ENCODE results near the gene ADAMTS2. TPM values are rescaled to one million over a fixed set of nuclear protein-coding genes. Genes with fewer than 3 reads are reported as not detected.

ADAMTS2 gene
- total RNA-seq, 1 experiment from 2014 or later: not detected

GRCh38 chr5:179362355-179362754, 17.1 kb upstream of the ADAMTS2 start:
- CTCF ChIA-PET: no interaction called here
- no peaks in the 10 kb centered on the region for H3K4me1 Mint-ChIP-seq (ENCODE audit: low read depth, unreplicated experiment)
- intact Hi-C loops (cut with micrococcal nuclease; ENCODE audit: unreplicated experiment): no loop called here
- H3K9me3 Mint-ChIP-seq (ENCODE audit: low read depth, unreplicated experiment): peaks cover 11% of the 10 kb centered on the region
- H3K36me3 Mint-ChIP-seq (ENCODE audit: insufficient read depth, unreplicated experiment): no peaks in the 10 kb centered on the region
- H3K4me3 Mint-ChIP-seq (ENCODE audit: low read depth, unreplicated experiment): no peak overlapping the region
- no peak overlapping the region for H3K27ac Mint-ChIP-seq (ENCODE audit: unreplicated experiment)
- no peaks in the 10 kb centered on the region for H3K27me3 Mint-ChIP-seq (ENCODE audit: unreplicated experiment)
- no TSS peak for BruUV-seq (replicated peaks)
- no peak for DNase-seq
- TF ChIP-seq CTCF (IDR thresholded peaks at IDR 0.05; ENCODE audit: unreplicated experiment): no peak

- DNase-seq: no peak
- Mint-ChIP-seq H3K4me1 (ENCODE audit: low read depth, unreplicated experiment) (no peaks in the 10 kb centered on the region), H3K9me3 (ENCODE audit: low read depth, unreplicated experiment) (peaks cover 7% of the 10 kb centered on the region), H3K36me3 (ENCODE audit: insufficient read depth, unreplicated experiment) (no peaks in the 10 kb centered on the region), H3K4me3 (ENCODE audit: low read depth, unreplicated experiment) (no peak overlapping the region), H3K27me3 (ENCODE audit: unreplicated experiment) (no peaks in the 10 kb centered on the region), H3K27ac (ENCODE audit: unreplicated experiment) (no peak overlapping the region)
- CTCF ChIA-PET: no interaction called here
- TF ChIP-seq CTCF (IDR thresholded peaks at IDR 0.05; ENCODE audit: unreplicated experiment): no peak
- BruUV-seq (replicated peaks): no TSS peak
- intact Hi-C loops (cut with micrococcal nuclease; ENCODE audit: unreplicated experiment): no loop called here
Measured at GRCh38 chr5:179361037-179361603, 15.9 kb upstream of the ADAMTS2 start.

GRCh38 chr5:179357031-179357430, 11.8 kb upstream of the ADAMTS2 start:
- Mint-ChIP-seq H3K9me3 (ENCODE audit: low read depth, unreplicated experiment) (peaks cover 11% of the 10 kb centered on the region), H3K4me3 (ENCODE audit: low read depth, unreplicated experiment) (no peak overlapping the region), H3K4me1 (ENCODE audit: low read depth, unreplicated experiment) (no peaks in the 10 kb centered on the region), H3K27ac (ENCODE audit: unreplicated experiment) (no peak overlapping the region), H3K36me3 (ENCODE audit: insufficient read depth, unreplicated experiment) (no peaks in the 10 kb centered on the region), H3K27me3 (ENCODE audit: unreplicated experiment) (peaks cover 12% of the 10 kb centered on the region)
- no peak for TF ChIP-seq CTCF (IDR thresholded peaks at IDR 0.05; ENCODE audit: unreplicated experiment)
- CTCF ChIA-PET: no interaction called here
- no TSS peak for BruUV-seq (replicated peaks)
- intact Hi-C loops (cut with micrococcal nuclease; ENCODE audit: unreplicated experiment): no loop called here
- no peak for DNase-seq

- Mint-ChIP-seq H3K36me3 (ENCODE audit: insufficient read depth, unreplicated experiment) (no peaks in the 10 kb centered on the region), H3K27me3 (ENCODE audit: unreplicated experiment) (peaks cover 19% of the 10 kb centered on the region), H3K27ac (ENCODE audit: unreplicated experiment) (no peak overlapping the region), H3K4me3 (ENCODE audit: low read depth, unreplicated experiment) (no peak overlapping the region), H3K9me3 (ENCODE audit: low read depth, unreplicated experiment) (peaks cover 10% of the 10 kb centered on the region), H3K4me1 (ENCODE audit: low read depth, unreplicated experiment) (no peaks in the 10 kb centered on the region)
- intact Hi-C loops (cut with micrococcal nuclease; ENCODE audit: unreplicated experiment): no loop called here
- no peak for DNase-seq
- CTCF ChIA-PET: no interaction called here
- no TSS peak for BruUV-seq (replicated peaks)
- no peak for TF ChIP-seq CTCF (IDR thresholded peaks at IDR 0.05; ENCODE audit: unreplicated experiment)
Measured at GRCh38 chr5:179355976-179356974, 11.0 kb upstream of the ADAMTS2 start.
